HFFc6 (cell line): Measurements from ENCODE around the gene NEBL. TPM values are rescaled to one million over a fixed set of nuclear protein-coding genes. Genes with fewer than 3 reads are reported as not detected.

ENCODE experiments used
- DNase-seq: peaks from one replicate; pipeline ENCODE4 v3.0.0-alpha.2; 2018
- H3K27ac Mint-ChIP-seq: 2 replicates; pipeline ENCODE4 v1.8.0; 2020; ENCODE audit warnings: mild to moderate bottlenecking, mixed read lengths
- H3K27me3 Mint-ChIP-seq: 2 replicates; pipeline ENCODE4 v1.8.0; 2021; ENCODE audit warnings: mild to moderate bottlenecking, moderate library complexity, mixed read lengths; ENCODE audit not compliant: insufficient read depth
- H3K36me3 Mint-ChIP-seq: 2 replicates; pipeline ENCODE4 v1.8.0; 2021; ENCODE audit warnings: low read depth, mixed read lengths
- H3K4me1 Mint-ChIP-seq: 2 replicates; pipeline ENCODE4 v1.8.0; 2020; ENCODE audit warnings: low read depth, mixed read lengths
- H3K4me3 Mint-ChIP-seq: 2 replicates; pipeline ENCODE4 v1.8.0; 2020; ENCODE audit warnings: mild to moderate bottlenecking, moderate library complexity, mixed read lengths
- H3K9me3 Mint-ChIP-seq: 2 replicates; pipeline ENCODE4 v1.8.0; 2020; ENCODE audit warnings: mild to moderate bottlenecking, mixed read lengths
- total RNA-seq, 6 experiments: library from RNA; stranded (reverse); fragmentation: NEBNext Ultra II Directional; extraction: Animal tissue kit (Norgen Biotek cat#: 25700); gene quantifications; 2 replicates in 1 of 6; 3 replicates in 5 of 6; pipeline ENCODE4 v1.2.3, GENCODE V29; 2021
- TF ChIP-seq, protein P1 (sequence below): fragments of 200-600 bp; sonication (generic); IDR thresholded peaks from 2 replicates; pipeline ENCODE4 v1.5.0; 2021; ENCODE audit warnings: antibody characterized with exemption, mild to moderate bottlenecking

Gene NEBL
- total RNA-seq, 6 experiments from 2014 or later, result not detected

DNA sequence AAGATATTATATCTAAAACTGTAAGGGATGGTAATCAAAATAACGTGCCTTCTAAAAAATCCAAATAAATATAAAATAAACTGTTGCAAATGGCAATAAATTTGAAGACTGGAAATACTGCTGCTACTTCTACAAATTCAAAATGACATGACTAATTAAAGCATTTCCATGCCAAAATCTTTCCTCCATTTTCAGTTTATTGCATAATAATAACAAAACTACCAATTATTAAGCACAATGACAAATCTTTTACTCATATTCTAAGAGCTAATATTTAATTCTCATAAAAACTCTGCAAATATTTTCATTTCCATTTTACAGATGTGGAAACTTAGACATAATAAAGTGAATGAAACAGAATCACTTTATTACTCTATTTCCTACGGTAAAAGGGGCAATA, 38.8 kb upstream of the NEBL start:
- Mint-ChIP-seq H3K9me3 (peaks cover 45% of the 10 kb centered on the region), H3K27ac (no peak overlapping the region), H3K4me1 (no peaks in the 10 kb centered on the region), H3K4me3 (no peak overlapping the region), H3K36me3 (no peaks in the 10 kb centered on the region), H3K27me3 (peaks cover 2% of the 10 kb centered on the region; the same call in 1 of the 2 replicates)
- no peak for DNase-seq
- TF ChIP-seq, protein P1, sequence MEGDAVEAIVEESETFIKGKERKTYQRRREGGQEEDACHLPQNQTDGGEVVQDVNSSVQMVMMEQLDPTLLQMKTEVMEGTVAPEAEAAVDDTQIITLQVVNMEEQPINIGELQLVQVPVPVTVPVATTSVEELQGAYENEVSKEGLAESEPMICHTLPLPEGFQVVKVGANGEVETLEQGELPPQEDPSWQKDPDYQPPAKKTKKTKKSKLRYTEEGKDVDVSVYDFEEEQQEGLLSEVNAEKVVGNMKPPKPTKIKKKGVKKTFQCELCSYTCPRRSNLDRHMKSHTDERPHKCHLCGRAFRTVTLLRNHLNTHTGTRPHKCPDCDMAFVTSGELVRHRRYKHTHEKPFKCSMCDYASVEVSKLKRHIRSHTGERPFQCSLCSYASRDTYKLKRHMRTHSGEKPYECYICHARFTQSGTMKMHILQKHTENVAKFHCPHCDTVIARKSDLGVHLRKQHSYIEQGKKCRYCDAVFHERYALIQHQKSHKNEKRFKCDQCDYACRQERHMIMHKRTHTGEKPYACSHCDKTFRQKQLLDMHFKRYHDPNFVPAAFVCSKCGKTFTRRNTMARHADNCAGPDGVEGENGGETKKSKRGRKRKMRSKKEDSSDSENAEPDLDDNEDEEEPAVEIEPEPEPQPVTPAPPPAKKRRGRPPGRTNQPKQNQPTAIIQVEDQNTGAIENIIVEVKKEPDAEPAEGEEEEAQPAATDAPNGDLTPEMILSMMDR, result no peak

DNA sequence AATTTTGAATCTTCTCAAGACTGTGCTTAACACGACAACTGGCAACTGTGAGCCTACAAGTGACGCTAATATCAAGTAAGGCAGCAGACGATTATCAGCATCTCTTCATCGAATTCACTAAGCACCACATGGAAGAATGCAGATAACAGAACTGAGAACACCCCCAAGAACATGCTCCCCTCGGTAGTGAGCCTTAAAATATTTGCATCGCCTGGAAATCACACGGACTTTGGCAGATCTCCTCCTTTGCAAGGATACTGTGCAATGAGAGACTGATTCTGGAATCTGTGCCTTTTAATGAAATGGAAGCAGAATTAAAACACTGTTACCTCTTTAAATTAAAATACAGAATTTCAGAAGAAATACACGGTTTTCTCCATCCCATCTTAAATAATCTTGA, 38.2 kb upstream of the NEBL start:
- TF ChIP-seq, protein P1, result no peak
- Mint-ChIP-seq H3K9me3 (peaks cover 50% of the 10 kb centered on the region), H3K4me3 (no peak overlapping the region), H3K4me1 (no peaks in the 10 kb centered on the region), H3K27ac (no peak overlapping the region), H3K36me3 (no peaks in the 10 kb centered on the region), H3K27me3 (peaks cover 2% of the 10 kb centered on the region; the same call in 1 of the 2 replicates)
- DNase-seq, result no peak

DNA sequence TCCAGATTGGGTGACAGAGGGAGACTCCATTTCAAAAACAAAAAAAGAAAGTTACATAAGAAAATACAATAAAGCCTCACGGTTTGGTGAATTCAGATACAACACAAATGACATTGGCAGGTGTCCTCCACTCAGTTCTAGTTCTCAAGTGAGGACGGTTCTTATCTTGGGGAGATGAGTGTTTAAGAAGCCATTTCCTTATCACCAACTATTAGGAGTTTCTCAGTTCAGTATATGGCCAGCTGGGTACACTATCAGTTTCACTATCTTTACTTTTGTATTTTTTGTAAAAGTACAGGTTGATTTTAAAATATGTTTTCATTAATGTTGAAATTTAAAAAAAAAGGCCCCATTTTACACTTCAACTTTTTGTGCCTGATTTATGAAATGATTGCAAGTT, 36.6 kb upstream of the NEBL start:
- H3K4me3 Mint-ChIP-seq, result no peak overlapping the region
- H3K27me3 Mint-ChIP-seq, result peaks cover 2% of the 10 kb centered on the region; the same call in 1 of the 2 replicates
- no peaks in the 10 kb centered on the region for H3K4me1 Mint-ChIP-seq
- no peaks in the 10 kb centered on the region for H3K36me3 Mint-ChIP-seq
- H3K9me3 Mint-ChIP-seq, result peaks cover 51% of the 10 kb centered on the region
- no peak for DNase-seq
- no peak overlapping the region for H3K27ac Mint-ChIP-seq
- TF ChIP-seq, protein P1, result no peak

DNA sequence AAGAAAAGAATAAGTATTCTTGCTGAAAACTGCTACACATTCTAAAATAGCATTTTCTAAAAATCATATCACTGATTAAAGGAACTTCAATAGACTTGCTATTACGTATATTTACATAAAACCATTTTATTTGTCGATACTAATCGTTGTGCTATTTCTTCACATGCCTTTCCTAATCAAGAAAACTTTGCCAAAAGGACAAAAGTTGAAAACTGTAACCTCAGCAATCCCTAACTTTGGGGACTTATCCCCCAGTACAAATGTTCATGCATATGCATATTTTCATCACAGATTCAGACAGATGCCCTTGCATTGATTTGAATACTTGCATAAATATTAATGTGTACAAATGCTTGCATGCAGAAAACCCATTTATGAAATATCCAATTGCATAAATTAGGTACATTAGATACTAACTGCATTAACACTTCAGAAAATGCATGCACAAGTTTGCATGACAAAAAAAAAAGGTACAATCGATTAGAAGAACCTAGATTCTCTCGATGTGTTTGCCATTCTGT, 35.6 kb upstream of the NEBL start:
- Mint-ChIP-seq H3K27me3 (peaks cover 2% of the 10 kb centered on the region; the same call in 1 of the 2 replicates), H3K9me3 (peaks cover 44% of the 10 kb centered on the region), H3K27ac (no peak overlapping the region), H3K4me3 (no peak overlapping the region), H3K4me1 (no peaks in the 10 kb centered on the region), H3K36me3 (no peaks in the 10 kb centered on the region)
- no peak for DNase-seq
- TF ChIP-seq, protein P1, result no peak

DNA sequence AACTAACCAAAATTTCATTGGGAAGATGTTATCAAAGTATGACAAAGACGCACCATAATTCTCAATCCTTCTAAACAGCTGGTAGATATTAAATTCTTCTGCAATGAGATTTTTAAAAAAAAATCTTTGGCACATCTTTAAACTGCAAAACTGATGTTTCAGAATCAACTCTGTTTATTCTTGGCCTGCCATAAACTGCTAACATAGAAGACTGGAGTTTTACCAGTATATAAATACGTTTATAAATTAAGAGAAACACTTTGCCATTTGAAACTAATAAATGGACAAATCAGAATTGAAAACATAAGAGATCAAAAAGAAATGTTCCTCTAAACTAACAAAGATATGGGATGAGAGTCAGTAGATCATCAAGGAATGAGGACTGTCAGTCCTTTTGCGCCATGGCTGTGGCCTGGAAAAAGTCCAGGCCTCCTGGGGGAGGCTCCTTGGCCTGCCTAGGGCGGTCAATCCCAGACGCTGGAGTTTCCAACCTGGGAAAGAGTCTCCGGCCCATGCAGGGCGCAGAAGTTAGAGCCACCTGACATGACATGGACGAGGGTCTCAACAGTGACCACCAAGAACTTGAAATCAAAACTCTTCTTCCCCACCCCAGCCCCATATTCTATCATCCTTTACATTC, 34.2 kb upstream of the NEBL start:
- Mint-ChIP-seq H3K4me3 (no peak overlapping the region), H3K27ac (no peak overlapping the region), H3K36me3 (0 out of 2 replicates have a peak, but pooled peaks cover 5% of the 10 kb centered on the region), H3K4me1 (no peaks in the 10 kb centered on the region), H3K9me3 (peaks cover 39% of the 10 kb centered on the region), H3K27me3 (peaks cover 2% of the 10 kb centered on the region; the same call in 1 of the 2 replicates)
- TF ChIP-seq, protein P1, result no peak
- DNase-seq, result no peak
